ENCODE measurements around the gene NCCRP1.
"Not testable (repeated sequence)": the region's sequence is repeated elsewhere in the genome, so short reads cannot be mapped to it uniquely, and the experiment has no call there.

Gene NCCRP1

DNA sequence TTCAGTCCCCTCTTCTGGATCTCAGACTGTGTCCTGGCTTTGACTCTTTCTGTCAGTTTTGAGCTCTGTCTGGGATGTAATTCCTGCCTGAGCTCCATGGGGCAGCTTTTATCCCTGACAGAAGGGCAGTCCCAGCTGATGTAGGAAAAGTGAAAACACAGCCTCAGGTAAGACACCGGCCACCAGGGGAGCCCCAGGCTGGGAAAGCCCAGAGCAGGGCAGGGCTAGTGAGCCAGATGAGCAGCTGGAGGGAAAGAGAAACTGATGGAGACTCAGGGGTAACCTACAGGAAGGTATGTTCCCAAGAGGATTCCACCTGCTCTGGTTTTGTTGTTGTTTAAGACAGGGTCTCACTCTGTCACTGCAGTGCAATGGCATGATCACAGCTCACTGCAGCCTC is 48.4 kb downstream of the NCCRP1 start:
- DNase-seq (ENCODE audit: low read depth, low spot score) = not testable (repeated sequence)

GRCh38 chr19:39246951-39247669 is 50.3 kb downstream of the NCCRP1 start:
- DNase-seq (ENCODE audit: low read depth, low spot score) = no peak

DNA sequence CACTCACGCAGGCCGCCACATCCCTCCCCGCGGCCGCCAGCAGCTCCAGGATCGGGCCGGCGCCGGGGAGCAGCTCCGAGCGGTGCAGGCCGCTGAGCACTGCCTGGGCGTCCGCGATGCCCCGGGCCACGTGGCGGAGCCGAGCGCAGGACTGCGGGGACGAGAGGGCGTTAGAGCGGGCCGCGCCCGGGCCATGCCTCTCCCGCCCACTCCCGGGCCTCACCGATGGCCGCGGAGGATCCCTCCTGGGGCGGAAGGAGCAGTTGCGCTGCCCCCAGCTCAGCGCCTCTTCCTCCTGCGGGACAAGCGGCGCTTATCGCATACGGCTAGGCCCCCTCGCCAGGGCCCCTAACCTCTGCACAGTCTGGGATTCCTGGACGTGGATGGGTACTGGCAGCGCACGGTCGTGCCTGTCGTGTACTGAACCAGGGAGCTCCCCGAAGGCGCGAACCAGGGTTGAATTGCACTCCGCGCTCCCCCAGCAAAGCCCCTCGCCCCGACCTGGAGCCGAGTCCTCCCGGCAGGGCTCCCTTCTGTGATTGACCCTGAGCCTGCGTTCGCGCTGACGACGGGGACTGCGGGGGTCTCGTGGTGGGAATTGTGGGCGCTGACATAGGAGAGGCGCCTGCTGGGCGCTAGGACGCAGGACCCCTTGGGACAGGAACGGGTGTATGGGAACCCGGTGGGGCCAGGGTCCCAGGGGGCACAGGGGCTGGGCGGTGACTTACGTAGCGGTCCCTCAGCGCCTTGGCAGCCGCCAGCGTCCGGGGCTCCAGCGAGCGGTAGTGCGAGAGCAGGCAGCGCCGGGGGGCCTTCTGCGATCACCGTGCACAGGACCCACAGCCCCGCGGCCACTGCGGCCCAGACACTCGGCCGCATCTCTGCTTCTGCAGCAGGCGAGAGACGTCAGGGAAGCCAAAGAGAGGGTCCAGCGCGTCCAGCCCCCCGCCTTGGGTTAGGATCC is 51.2 kb downstream of the NCCRP1 start:
- no peak for DNase-seq (ENCODE audit: low read depth, low spot score)

- DNase-seq (ENCODE audit: low read depth, low spot score) = no peak
Observed at GRCh38 chr19:39248806-39249205, 52.0 kb downstream of the NCCRP1 start, which contains the start of gene IFNL4. Gene IFNL4 (minus strand): TSS chr19:39248856.

- DNase-seq (ENCODE audit: low read depth, low spot score) = no peak
Observed at GRCh38 chr19:39251081-39251480, 54.3 kb downstream of the NCCRP1 start.
